Renal pelvis (tissue), 4 donors: Measurements from ENCODE around the gene LENEP. TPM values are rescaled to one million over a fixed set of nuclear protein-coding genes. Genes with fewer than 3 reads are reported as not detected.
A peak's percentile ranks its signal among the peaks of the same experiment; 100 is the strongest.

ENCODE experiments used
- DNase-seq: peaks from one replicate; pipeline ENCODE4 v3.0.0-alpha.2; 2013
- polyA plus RNA-seq, 3 donors: library from polyadenylated mRNA; unstranded; fragments of 120-200 nt; gene quantifications; one replicate each; pipeline ENCODE4 v1.2.1, GENCODE V29; 2013; ENCODE audit not compliant: insufficient read length in 3 of 3

The LENEP gene
- polyA plus RNA-seq, 3 donors = 0.36 to 1.5 (median 0.87) TPM

GRCh38 chr1:154998201-154998780 is 4.9 kb downstream of the LENEP start:
- no peak for DNase-seq

DNA sequence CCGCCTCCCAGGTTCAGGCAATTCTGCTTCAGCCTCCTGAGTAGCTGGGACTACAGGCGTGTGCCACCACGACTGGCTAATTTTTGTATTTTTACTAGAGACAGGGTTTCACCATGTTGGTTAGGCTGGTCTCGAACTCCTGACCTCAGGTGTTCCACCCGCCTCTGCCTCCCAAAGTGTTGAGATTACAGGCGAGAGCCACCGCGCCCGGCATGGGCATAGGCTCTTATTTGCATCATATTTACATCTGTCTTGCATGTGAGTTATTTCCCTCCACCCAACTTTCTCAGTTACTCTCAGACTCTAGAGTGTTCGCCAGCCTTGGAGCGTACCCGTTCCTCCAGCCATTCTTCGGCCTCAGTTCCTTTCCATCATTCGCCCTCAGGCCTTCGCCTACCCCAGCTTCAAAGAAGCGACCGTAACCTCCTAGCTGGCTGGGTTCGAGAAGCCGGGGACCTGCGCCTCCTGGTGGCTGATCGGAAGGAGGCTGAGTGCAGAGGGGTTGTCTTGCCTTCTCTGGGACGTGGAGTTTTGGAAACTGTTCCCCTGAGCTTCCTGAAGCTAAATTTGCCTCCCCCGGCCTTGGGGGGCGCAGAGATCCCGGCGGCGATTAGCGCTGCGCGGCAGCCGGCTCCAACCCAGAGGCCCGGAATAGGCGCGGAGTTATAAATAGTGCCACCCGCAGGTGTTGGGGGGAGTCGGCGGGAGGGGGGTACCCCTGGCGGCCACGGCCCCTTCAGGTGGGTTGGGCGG is 5.6 kb downstream of the LENEP start:
- DNase-seq = no peak

GRCh38 chr1:154999571-155000410 is 6.4 kb downstream of the LENEP start:
- DNase-seq = no peak

DNA sequence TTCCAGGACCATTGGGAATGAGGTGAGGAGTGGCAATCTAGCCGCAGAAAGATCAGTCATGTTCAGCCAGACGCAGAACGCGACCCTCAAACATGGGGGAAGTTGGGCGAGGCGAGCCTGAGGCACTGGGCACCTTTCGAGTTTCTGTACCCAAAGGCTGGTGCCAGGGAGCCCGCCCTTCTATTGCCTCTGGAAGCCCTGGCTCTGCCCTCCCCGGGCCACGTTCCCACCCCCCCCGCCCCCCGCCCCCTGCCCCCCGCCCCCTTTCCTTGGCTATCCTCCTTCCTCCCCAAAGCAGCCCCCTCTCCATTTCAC is 7.0 kb downstream of the LENEP start:
- no peak for DNase-seq

DNA sequence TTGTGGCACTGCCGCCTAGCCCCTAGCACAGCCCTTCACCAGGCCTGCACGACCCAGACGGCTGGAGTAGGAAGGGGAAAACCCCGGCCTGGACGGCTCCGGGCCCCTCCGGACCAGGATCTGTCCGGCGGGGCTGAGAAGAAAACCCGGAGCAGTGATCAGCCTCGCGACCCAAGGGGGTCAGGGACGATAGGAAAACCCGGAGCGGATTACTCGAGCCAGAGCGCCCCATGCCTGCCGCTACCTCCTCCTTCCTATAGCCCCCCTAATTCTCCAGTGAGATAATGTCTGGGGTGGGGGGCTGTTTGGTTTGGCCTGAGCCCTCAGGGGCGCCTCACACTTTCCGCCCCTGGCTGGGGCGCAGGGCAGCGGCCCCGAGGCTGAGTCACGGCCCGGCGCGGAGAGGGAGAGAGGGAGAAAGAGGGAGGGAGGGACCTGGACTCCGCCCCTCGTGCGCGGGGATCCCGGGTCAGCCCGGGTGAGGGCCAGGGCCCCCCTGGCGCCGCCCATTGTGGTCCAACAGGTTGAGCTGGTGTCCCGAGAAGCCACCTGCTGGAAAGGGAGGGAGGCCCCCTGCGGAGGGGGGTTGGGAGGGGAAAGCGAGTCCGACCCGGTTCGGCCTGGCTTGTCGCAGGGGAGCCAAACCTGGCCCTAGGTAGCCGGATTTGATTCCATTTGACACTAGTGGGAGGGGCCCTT is 7.5 kb downstream of the LENEP start:
- DNase-seq = peak; percentile 95

DNA sequence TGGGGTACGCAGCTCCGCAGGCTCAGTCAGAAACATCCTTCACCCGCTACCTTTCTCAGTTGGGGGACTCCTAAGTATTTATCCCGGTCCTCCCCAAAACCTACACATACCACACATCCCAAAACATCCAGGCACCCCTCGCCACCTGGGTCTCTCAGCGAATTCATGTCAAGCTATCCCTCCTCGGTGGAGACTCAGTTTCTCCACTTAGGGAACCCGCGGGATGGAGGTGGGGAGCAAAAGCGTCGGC is 8.0 kb downstream of the LENEP start:
- no peak for DNase-seq

- DNase-seq = peak; percentile 99
These were observed 8.5 kb downstream of the LENEP start for GRCh38 chr1:155001675-155002463.

DNA sequence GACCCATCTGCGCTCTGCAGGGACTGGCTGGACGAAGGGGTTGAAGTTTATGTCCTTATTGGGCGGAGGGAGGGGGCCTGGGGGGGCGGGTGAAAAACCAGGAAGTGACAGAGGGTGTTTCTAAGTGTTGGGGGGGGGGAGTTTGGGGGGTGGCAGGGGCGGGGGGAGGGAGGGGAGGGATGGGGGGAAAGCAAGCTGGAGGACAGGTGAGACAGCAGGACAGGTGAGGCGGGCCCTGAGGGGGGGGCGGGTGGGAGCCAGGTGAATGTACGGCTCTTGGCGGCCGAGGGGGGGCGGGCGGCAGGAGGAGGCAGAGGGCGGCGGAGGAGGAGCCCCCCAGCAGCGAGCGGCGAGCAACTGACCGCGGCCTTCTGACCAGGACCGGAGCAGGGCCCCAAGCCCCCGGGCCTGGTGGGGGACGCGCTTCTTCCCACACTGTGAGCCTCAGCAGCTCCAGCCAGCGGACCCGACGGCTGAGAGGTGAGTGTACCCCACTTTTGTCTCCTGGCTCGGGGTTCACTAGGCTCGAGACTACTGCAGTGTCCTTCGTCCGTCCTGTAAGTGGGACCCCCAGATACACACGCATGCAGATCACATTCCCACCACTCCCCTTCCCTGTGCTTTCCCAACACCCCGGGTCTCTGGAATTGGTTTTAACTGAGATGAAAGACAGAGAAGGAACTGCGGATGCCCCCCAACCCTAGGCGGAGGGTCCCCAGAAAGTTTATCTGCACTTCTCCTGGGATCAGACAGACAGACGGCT is 9.3 kb downstream of the LENEP start, which contains the start of gene ZBTB7B:
ZBTB7B (plus strand) TSS at position 339 of the 763 bp plus-strand sequence. CDS start 11,859 bp downstream, outside the sequence.
- DNase-seq = no peak

DNA sequence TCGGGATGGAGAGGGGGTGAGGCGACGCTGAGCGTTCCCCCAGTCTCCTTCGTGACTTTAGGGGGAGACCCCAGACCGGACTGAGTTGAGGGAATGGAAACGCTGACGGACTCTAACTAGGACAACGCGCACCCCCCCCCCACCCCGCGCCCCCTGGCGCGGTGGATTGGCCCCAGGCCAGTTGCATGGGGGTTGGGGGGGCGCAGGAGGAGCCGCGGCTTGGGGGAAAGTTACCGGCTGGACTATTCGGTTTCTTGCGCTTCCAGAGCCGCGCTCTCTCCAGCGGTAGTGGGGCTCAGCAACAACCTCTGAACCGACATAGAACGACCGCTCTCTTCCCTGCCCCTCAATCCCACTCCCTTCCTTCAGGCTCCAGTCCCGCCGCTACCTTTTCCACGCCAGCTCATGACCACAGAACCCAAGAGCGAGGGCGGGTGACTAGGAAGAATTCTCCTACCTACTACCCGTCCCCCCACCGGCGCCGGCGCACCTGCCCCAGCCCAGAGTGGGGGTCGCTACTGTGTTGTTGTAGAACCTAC is 9.9 kb downstream of the LENEP start:
- no peak for DNase-seq

DNA sequence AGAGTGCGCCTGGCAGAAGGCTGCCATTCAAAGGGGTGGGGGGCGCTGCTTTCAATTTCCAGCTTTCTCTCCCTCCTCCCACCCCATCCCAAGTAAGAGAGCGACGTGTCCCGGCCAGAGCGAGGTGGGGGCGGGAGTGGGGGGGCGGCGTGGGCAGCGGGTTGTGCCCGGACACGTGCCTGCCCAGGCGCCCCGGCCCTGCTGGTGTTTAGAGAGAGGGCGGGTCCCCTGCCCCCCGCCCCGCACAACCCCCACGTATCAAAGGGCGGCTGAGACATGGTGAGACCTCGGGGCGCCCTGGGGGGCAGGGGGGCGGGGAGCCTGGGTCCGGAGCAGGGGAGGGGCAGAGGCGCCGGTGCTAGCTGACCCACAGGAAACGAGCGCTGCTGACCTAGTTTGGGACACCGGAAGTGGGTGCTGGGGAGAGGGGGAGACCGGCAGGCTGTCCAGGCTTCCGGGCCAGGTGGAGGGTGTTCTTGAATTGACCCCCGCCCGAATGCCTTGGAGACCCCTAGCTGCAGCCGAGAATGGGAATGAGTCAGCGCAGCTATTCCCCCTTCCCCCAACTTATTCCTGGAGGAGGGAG is 10.5 kb downstream of the LENEP start:
- DNase-seq = no peak

- no peak for DNase-seq
These were observed 11.1 kb downstream of the LENEP start for GRCh38 chr1:155004352-155005075.

DNA sequence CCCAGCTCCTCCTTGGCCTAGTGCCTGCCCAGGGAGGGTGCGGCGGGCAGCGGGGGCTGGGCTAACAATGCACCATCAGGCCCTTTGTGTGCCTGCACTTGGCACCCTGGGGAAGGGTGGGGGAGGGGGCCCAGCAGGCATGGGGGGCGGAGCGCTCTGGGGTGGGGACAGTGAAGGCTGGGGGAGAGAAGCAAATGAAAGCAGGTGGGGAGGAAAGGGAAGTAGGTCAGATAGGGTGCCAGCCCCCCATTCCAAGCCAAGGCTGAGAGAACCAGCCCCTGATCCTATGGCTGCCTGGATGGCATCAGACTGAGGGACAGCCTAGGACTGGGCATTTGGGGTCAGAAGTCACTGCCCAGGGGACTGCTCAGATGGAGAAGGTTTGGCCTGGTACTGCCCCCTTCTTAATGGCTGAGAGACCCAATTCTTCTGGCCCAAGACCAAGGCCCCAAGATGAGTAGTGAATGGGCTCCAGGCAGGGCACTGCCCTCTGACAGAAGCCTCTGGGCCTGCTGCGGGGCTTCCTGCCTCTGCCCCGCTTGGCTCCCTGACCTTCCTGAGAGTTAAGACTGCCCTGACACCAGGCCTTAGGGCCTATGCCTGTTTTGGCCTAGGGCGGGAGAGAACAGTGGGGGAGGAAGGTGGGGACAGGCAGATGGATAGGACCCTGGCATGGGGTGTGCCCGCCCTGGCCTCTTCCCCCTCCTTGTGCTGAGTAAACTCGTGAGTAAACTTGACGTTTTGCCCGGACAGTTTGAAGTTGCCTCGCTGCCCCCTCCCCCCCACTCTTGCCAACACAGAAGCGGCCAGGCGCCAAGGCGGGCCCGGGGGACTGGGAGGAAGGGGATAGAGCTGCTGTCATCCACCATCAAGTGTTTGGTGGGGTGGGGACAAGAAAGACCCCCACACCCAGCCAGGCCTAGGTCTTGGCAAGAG is 12.0 kb downstream of the LENEP start:
- DNase-seq = no peak

DNA sequence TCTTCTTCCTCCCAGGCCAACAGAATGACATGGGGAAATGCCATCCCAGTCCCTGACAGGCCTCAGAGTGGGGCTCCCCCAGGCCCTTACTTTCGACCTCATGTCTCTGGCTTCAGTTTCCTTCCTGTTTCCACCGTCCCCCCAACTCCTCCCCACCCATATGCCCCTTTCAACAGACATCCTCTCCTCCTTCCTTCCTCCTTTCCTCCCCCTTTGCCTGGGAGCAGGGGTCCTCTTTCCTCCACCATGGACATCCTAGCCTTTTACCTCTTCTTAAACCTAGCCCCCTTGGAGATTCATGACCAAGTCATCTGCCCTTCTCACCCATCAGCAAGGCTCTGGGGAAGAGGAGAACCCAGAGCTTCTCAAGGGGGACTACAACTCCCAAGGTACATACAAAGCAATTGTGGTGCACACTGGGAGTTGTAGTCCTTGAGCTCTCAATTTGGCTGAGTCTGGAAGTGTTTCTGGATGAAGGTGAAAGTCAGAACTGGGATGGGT is 13.3 kb downstream of the LENEP start:
- no peak for DNase-seq

DNA sequence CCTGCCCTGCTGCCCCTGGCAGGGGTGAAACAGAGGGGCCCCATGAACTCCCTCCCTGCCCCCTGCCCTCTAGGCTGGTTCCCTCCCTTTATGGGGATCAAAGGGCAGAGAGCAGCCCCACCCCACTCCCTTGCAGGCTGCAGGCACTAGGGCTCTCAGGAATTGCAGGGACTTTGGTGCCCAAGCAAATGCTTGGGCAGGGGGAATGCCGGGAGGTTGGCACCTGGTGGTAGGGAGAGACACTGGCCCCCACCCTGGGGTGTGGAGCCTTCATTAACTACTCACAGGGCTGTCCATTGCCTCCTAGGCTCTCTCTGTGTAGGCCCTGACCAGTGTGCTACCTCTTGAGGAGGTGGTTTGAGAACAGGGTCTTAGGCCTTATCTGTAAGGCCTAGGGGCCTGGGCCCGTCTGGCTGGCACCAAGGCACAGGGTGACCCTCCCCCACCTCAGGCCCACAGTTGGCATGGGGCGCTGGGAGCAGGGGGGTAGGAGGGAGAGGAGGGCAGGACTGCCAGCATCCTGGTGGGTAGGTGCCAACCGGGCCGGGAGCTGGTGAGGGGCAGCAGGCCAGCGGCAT is 14.0 kb downstream of the LENEP start:
- DNase-seq = no peak

- no peak for DNase-seq
These were observed 14.9 kb downstream of the LENEP start for GRCh38 chr1:155008015-155008941.

- DNase-seq = no peak
These were observed 15.9 kb downstream of the LENEP start for GRCh38 chr1:155009221-155009711.
